Skin epidermis (tissue), 12 donors: ENCODE measurements around the gene HOXD8.

Source experiments
- H3K27ac ChIP-seq, 21 experiments: fragments of 200-600 bp; sonication (generic) in 11 of 21; one replicate each; pipeline ENCODE4 v1.5.0; 2020; ENCODE audit warnings: mild to moderate bottlenecking in 3 of 21, inconsistent platforms in 2 of 21, moderate library complexity in 2 of 21
- H3K4me3 ChIP-seq, 7 experiments: fragments of 200-600 bp; sonication (generic) in 2 of 7; one replicate each; pipeline ENCODE4 v1.5.0; 2020; ENCODE audit warnings: inconsistent platforms in 2 of 7, mild to moderate bottlenecking in 2 of 7, moderate library complexity in 1 of 7

Gene HOXD8

DNA sequence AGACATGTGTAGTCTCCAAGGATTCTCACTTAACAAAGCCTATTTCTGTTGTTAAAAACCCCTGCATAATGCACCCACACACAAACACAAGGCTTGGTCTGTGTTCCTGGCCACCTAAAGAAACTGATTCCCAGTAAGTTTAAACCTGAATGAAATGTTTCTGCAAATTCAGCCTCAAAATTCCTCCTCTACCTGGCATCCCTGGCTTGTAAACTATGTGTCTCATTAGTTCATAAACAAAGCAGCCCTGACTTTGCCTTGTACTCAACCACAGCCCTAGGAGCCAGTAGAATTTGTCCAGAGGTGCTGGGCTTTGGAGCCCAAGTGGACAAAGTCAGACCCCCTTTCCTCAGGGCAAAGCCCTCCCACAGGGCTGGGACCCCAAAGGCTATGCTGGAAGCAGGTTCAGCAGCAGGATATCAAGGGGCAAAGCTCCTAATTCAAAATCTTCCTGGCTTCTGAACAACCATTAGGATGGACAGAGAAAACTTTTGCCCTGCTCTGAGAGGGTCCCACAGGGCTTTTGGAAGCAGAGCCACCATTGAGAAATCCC lies 39.6 kb upstream of the HOXD8 start:
- H3K27ac ChIP-seq: no peak overlapping the region
- no peak overlapping the region for H3K4me3 ChIP-seq

DNA sequence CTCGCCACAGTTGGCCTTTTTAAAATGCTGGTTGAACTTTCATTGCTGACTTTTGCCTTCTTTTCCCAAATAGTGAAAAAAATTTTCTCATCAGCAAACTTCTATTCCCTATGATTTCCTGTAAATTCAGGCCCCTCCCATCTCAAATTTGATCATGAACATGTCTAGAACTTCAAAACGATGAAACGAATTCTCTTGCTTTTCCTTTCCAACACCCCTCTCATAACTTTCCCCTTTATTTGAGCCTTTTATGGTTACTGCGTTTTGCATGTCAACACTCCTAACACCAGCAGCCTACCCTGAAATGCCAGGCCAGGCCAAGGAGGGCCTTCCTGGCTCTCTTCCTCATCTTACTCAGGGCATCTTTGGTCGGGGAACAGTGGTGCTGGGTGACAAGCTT lies 38.6 kb upstream of the HOXD8 start:
- H3K4me3 ChIP-seq: no peak overlapping the region
- no peak overlapping the region for H3K27ac ChIP-seq

DNA sequence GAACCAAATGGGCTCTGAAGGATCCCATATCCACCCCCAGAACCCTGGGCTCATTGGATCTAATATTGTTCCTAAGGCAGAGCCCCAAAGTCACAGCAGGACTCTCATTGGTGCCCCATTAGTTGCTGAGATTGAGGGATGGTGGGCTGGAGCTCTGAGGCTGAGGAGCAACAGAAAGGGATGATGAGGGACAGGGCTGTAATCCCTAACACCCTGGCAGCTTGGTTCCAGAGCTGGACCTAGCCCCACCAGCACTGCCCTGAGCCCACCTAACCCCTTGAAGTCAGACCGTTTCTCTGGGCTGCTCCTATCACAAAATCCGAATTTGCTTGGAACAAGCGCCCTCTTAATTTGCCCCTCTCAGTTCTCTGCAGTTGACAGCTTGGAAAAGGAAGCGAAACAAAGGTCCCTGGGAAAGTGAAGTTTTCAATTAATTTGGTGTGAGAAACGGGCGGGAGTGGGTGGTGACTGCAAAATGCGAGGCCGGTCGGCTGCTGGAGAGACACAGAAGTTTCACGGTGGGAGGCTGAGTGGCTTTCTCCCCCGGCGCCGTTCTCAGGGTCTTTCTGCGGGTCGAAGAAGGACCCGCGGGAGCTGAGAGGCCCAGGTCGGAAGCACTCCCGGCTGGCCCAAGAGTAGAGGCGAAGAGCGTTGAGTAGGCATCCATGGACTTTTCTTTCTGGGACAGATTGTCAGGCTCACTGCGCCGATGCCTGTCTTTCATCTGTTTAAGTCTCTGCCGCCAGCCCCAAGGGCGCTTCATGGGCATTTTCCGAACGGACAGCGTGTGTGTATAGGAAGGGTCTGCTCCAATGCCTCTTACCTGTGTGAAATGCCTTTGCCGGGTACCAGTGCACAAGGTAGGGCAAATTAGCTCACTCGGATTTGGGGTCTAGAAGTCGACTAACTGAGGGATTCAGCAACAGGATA lies 37.9 kb upstream of the HOXD8 start:
- Histone ChIP-seq H3K4me3 (no peak overlapping the region), H3K27ac (no peak overlapping the region)

DNA sequence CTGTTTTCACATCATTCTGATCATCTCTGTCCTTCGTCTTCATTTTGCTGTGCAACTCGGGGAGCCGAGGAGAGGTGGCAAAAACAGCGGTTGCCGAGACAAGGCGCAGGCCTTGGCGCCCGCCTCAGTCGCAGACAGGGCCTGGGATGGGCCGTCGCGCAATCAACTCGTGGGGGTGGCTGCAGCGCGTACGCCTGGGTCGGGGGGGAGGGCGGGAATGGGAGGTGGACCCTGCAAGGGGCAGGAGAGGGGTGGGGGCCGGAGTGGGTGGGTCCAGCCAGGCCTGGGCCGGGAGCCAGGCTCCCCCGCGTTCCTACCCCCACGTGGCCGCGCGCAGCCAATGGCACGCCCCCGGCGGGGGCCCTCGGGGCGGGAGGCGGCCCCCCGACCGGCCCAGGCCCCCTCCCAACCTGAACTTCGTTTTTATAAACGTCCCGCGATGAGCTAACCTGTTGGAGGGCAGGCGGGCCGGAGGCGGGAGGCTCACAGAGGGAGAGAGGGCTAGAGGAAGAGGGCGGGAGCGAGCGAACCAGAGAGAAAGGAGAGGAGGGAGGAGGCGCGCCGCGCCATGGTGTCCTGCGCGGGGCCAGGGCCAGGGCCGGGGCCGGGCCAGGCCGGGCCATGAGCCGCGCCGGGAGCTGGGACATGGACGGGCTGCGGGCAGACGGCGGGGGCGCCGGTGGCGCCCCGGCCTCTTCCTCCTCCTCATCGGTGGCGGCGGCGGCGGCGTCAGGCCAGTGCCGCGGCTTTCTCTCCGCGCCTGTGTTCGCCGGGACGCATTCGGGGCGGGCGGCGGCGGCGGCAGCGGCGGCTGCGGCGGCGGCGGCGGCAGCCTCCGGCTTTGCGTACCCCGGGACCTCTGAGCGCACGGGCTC lies 37.0 kb upstream of the HOXD8 start, which contains the start of gene HOXD13:
Gene HOXD13, plus strand, starts transcription at position 452 of the 875 bp plus-strand sequence. Its CDS starts 170 bp downstream, at position 622.
- Histone ChIP-seq H3K27ac (no peak within 1 kb of the TSS), H3K4me3 (peak within 1 kb of the TSS in 6 of 7 experiments; percentile 11 to 37 (median 26))

DNA sequence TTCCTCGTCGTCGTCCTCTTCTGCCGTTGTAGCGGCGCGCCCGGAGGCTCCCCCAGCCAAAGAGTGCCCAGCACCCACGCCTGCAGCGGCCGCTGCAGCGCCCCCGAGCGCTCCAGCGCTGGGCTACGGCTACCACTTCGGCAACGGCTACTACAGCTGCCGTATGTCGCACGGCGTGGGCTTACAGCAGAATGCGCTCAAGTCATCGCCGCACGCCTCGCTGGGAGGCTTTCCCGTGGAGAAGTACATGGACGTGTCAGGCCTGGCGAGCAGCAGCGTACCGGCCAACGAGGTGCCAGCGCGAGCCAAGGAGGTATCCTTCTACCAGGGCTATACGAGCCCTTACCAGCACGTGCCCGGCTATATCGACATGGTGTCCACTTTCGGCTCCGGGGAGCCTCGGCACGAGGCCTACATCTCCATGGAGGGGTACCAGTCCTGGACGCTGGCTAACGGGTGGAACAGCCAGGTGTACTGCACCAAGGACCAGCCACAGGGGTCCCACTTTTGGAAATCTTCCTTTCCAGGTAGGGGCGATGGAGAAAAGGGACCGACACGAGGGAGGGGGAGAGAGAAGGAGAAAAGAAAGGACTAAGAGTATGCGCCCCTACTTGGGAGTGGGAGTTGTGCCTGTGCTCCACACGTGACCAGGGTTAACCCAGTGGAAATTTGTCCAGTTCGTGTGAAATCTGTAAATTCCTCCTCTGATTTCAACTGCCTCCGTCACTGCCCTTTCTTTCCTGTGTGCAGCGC lies 36.2 kb upstream of the HOXD8 start:
- Histone ChIP-seq H3K27ac (no peak overlapping the region), H3K4me3 (peak overlapping the region in 6 of 7 experiments; percentile 11 to 37 (median 26))

DNA sequence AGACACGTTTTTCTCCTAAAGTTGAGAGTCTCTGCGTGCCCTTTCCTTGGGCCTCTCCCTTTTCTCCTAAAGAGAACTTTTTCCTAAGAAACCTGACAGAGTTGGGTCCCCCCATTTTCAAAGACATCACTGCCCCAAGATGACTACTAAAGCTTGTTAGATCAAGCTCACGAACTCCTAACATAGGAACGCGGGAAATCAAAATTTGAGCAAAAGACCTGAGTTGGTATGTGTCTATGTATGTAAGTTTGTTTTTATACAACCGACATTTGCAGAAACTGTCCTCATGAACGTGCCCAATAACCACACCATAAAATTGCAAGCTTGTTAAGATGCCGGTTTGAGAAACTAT lies 35.6 kb upstream of the HOXD8 start:
- Histone ChIP-seq H3K4me3 (no peak overlapping the region), H3K27ac (no peak overlapping the region)

DNA sequence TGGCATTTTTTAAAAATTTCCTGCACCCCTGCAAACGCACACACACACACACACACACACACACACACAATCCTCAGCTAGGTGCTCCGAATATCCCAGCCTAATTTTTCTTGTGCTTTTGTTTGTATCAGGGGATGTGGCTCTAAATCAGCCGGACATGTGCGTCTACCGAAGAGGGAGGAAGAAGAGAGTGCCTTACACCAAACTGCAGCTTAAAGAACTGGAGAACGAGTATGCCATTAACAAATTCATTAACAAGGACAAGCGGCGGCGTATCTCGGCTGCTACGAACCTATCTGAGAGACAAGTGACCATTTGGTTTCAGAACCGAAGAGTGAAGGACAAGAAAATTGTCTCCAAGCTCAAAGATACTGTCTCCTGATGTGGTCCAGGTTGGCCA lies 35.2 kb upstream of the HOXD8 start:
- H3K4me3 ChIP-seq: no peak overlapping the region

DNA sequence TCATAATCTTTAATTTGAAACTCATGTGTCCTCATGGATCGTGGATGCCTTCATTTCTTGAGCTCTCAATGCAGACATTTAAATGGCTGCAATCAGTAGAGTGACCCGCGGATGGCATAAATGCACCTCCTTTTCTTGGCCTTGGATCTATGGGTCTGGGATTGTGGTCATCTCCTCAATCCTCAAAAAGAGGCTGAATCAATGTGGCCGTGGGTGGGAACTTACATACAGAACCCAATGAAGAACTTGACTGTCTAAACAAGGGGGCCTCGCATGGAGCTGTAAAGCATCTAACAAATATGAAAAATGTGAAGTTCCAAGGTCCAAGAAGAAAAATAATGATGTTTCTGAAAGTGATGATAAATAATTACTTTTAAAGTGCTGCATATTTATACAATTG lies 34.1 kb upstream of the HOXD8 start:
- Histone ChIP-seq H3K4me3 (no peak overlapping the region), H3K27ac (no peak overlapping the region)

More for the DNA sequence above, 35.2 kb upstream of the HOXD8 start:
- H3K27ac ChIP-seq: no peak overlapping the region

DNA sequence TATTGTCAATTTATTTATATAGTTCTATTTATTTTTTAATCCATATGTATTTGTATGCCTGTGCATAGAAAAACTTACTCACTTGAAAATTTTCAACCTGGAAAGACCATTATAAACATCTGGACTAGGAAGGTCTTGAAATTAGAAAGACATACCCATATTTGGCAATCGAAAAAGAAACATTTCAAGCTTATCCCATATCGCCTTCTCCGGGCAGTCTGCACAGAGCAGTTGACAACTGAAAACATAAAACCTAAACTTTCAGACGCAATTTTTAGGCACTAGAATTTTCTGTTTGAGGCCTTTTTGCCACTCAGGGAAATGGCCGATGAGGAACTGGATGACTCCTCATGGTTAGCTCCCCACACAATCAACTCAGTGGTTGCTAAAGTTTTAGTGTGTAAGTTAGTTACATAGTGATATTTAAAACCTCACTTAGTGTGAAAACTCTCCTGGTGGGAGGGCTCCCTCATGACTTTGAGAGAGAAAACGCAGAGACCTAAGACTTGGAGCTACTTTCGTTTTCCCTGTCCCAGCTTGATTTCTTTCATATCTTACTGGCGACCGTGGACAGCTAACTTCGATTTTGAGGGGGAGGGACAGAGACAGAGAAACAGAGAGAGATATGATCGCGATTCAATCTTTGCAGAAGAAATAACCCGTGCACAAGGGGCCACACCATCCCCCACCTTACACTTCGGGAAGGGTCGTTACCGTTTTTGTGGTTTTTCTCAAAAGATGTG lies 33.1 kb upstream of the HOXD8 start:
- Histone ChIP-seq H3K4me3 (peak overlapping the region in 6 of 7 experiments; percentile 1 to 37 (median 18)), H3K27ac (peak overlapping the region in 3 of 21 experiments; percentile 11 to 82 (median 63))

DNA sequence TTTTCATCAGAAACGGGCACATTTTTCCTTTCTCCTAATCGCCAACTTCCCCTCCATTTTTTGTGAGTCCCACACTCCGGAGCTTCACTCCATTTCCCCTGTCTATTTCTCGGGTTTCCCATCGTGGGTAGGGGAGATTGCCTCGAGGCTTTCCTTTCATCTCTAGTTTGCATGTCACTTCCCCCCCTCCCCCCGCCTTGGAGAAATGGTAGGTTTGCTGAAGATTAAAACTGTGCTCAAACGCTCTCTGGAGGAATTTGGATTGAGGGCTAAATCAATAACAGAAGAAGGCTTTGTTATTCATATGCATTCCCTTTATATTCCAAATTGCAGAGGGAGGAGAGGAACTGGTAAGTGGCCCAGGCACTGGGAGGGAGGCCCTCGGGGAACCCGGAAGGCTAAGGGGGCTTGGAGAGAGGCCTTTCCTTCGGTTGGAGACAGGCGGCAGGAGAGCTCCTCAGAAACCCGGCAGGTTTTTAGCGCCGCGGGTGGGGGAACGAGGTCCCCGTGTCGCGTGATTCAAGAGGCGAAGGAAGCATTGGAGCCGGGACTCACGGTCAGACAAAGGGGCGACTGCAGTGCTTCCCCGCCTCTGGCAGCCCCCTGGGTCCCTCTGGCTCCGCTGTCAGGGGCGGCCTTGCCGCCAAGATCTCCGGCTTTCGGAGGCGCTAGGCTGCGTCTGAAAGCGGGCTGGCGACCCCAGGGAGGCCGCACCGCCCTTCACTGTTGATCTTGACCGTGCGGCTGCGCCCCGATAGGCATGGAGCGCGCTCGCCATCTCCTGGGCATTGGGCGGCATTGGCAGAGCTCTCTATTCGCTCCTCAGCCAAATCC lies 32.3 kb upstream of the HOXD8 start:
- H3K27ac ChIP-seq: peak overlapping the region in 4 of 21 experiments; percentile 11 to 82 (median 50)

DNA sequence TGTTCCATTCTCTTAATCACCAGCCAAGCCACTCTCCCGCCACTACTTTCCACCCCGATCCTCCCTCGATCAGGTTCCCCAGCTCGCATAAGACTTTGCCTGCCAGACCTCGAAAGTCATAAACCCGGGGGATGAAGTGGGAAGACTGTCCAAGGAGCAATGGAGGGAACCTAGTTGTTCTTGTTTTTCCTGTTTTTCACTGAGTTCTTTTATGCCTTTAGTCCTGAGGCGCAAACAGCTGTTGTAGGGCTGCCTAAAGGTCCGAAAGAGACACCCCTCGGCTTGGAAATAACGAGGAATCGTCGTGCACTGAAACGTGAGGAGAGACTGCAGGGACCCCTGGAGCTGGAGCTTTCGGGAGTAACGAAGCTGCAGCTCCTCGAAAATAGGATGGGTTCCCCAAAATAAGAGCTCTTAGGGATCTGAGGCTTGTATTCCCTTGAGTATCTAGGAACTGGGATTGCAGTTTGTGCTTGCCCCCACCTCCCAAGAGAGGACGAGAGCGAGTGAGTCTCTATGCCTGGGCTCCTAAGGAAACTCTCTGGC lies 31.6 kb upstream of the HOXD8 start:
- peak overlapping the region in 1 of 21 experiments; percentile 82 for H3K27ac ChIP-seq
- H3K4me3 ChIP-seq: peak overlapping the region in 4 of 7 experiments; percentile 18 to 37 (median 26)

More for the DNA sequence above, 32.3 kb upstream of the HOXD8 start:
- H3K4me3 ChIP-seq: peak overlapping the region; percentile 18 to 37 (median 26)

DNA sequence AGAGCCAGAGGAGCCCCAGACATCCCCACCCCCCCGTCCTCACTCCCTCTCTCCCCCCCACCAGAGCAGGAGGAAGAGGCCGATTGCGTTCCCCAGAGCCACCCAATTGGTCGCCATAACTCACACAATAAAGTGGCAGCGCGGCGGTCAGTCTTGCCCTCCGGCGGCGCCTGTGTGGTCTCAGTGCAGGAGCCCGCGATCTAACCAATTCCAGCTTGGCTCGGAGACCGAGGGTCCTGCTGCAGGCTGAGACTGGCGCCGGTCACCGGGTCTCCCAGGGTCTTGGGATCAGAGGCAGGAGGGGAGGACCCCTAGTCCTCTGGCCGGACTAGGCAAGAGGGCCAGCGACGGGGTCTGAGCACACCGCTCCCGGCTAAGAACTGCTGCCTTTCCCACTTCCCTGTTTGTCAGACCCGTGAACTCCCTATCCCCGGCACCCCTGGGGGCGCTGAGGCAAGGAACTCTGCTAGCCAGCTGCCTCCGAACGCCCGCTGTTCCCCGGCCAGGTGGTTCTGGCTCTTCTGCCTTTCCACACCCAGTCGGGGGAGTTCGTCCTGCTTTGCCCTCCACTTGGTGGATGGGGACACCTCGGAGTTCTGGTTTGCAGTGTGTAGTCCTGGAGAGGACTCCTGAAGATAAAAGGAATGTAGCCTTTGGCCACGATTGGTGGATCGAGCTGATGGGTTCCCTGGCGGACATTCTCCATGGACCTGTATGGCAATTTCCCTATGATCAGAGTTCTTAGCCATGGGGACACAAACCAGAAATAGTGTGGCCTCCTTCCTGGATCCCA lies 30.9 kb upstream of the HOXD8 start:
- Histone ChIP-seq H3K27ac (no peak overlapping the region), H3K4me3 (peak overlapping the region in 1 of 7 experiments; percentile 37)

DNA sequence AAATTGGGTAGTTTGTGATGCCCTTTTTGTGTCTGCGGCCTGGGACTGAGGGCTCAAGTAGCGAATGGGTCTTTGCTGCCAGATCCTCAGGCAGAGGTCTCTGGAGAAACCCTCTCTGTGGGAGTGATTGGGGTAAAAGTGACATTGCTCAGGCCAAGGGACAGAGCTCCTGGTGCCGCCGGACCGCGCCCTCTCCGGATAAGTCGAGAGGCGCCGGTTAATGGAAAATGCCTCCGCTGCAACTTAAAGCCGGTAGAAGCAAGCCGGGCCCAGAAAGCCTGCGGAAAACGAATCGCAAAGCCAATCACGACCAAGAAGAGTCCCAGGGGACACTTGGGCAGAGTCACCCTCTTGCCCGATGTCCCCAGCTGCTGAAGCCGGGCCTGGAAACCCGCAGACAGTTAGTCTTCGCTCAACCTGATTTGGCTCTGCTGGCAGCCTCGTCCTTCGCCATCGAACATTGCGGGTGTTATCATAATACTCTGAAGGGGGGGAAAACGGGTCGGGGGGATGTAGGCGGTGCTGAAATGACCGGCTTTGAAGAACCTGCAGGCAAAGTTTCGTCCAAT lies 30.3 kb upstream of the HOXD8 start:
- Histone ChIP-seq H3K4me3 (no peak overlapping the region), H3K27ac (no peak overlapping the region)

DNA sequence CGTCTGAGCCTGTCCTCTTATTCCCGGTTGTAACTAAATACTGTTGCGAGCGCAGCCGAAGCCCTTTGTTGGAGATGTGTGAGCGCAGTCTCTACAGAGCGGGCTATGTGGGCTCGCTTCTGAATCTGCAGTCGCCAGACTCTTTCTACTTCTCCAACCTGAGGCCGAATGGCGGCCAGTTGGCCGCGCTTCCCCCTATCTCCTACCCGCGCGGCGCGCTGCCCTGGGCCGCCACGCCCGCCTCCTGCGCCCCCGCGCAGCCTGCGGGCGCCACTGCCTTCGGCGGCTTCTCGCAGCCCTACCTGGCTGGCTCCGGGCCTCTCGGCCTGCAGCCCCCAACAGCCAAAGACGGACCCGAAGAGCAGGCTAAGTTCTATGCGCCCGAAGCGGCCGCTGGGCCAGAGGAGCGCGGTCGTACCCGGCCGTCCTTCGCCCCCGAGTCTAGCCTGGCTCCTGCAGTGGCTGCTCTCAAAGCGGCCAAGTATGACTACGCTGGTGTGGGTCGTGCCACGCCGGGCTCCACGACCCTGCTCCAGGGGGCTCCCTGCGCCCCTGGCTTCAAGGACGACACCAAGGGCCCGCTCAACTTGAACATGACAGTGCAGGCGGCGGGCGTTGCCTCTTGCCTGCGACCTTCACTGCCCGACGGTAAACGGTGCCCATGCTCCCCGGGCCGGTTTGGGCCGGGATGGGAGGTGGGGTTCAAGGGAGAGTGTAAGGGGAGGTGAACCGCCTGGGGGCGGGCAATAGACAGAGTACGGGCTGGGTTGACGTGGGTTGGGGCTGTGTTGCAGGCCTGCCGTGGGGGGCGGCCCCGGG lies 29.6 kb upstream of the HOXD8 start, which contains the start of gene HOXD12:
Gene HOXD12, plus strand, starts transcription at position 68 of the 819 bp plus-strand sequence. Its CDS starts 7 bp downstream, at position 75.
- Histone ChIP-seq H3K4me3 (no peak within 1 kb of the TSS), H3K27ac (no peak within 1 kb of the TSS)

DNA sequence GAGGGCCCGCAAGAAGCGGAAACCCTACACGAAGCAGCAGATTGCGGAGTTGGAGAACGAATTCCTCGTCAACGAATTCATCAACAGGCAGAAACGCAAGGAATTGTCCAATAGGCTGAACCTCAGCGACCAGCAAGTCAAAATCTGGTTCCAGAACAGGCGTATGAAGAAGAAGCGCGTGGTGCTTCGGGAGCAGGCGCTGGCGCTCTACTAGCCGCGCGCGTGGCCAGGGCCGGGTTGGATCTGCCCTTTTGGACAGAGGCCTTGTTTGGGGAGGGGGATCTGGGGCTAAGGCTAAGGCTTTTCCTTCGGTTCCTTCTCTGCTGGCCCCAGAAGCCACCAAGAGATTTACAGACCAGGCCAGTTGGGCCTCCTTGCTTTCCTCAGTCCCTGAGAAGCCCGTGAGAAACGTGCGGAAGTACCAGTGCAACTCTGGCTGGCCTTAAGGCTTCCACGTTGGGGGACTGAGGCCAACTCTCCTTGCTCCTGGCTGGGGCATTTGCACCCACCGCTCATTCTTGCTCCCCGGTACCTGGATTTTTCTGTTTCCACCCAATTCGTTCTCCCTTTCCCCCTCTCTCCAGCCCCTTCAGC lies 28.9 kb upstream of the HOXD8 start:
- H3K4me3 ChIP-seq: no peak overlapping the region
- H3K27ac ChIP-seq: no peak overlapping the region
